ENCODE data around the gene PHTF2. TPM values are rescaled to one million over a fixed set of nuclear protein-coding genes. Genes with fewer than 3 reads are reported as not detected.
"Not testable (repeated sequence)": the region's sequence is repeated elsewhere in the genome, so short reads cannot be mapped to it uniquely, and the experiment has no call there.

PHTF2 gene
- total RNA-seq, 1 donor from 2014 or later = 9.4 TPM

- no peak for DNase-seq (ENCODE audit: low read depth)
Observed at GRCh38 chr7:77830649-77831355, 32.2 kb downstream of the PHTF2 start.

GRCh38 chr7:77831481-77831880 lies 32.9 kb downstream of the PHTF2 start:
- no peak for DNase-seq (ENCODE audit: low read depth)

GRCh38 chr7:77831953-77832352 lies 33.4 kb downstream of the PHTF2 start:
- no peak for DNase-seq (ENCODE audit: low read depth)

- DNase-seq (ENCODE audit: low read depth) = no peak
Observed at GRCh38 chr7:77833136-77833535, 34.6 kb downstream of the PHTF2 start.

GRCh38 chr7:77836425-77836824 lies 37.9 kb downstream of the PHTF2 start:
- DNase-seq (ENCODE audit: low read depth) = not testable (repeated sequence)

- DNase-seq (ENCODE audit: low read depth) = no peak
Observed at GRCh38 chr7:77837275-77837674, 38.7 kb downstream of the PHTF2 start.

GRCh38 chr7:77837966-77838365 lies 39.4 kb downstream of the PHTF2 start:
- DNase-seq (ENCODE audit: low read depth) = no peak

GRCh38 chr7:77838929-77839491 lies 40.4 kb downstream of the PHTF2 start:
- DNase-seq (ENCODE audit: low read depth) = no peak

GRCh38 chr7:77839919-77840318 lies 41.3 kb downstream of the PHTF2 start:
- DNase-seq (ENCODE audit: low read depth) = no peak

GRCh38 chr7:77843194-77843593 lies 44.6 kb downstream of the PHTF2 start:
- no peak for DNase-seq (ENCODE audit: low read depth)

- no peak for DNase-seq (ENCODE audit: low read depth)
Observed at GRCh38 chr7:77846317-77847092, 47.9 kb downstream of the PHTF2 start.

- no peak for DNase-seq (ENCODE audit: low read depth)
Observed at GRCh38 chr7:77855371-77856083, 57.0 kb downstream of the PHTF2 start.

- DNase-seq (ENCODE audit: low read depth) = no peak
Observed at GRCh38 chr7:77858278-77858677, 59.7 kb downstream of the PHTF2 start.

GRCh38 chr7:77859343-77859742 lies 60.8 kb downstream of the PHTF2 start:
- no peak for DNase-seq (ENCODE audit: low read depth)

GRCh38 chr7:77862691-77863090 lies 64.1 kb downstream of the PHTF2 start:
- DNase-seq (ENCODE audit: low read depth) = peak; percentile 66

GRCh38 chr7:77863860-77864259 lies 65.3 kb downstream of the PHTF2 start:
- no peak for DNase-seq (ENCODE audit: low read depth)

- DNase-seq (ENCODE audit: low read depth) = no peak
Observed at GRCh38 chr7:77866370-77866769, 67.8 kb downstream of the PHTF2 start.

- DNase-seq (ENCODE audit: low read depth) = peak; percentile 59
Observed at GRCh38 chr7:77866786-77867536, 68.4 kb downstream of the PHTF2 start.

- DNase-seq (ENCODE audit: low read depth) = peak; percentile 13
Observed at GRCh38 chr7:77867537-77867865, 68.9 kb downstream of the PHTF2 start.

GRCh38 chr7:77872256-77872655 lies 73.7 kb downstream of the PHTF2 start:
- not testable (repeated sequence) for DNase-seq (ENCODE audit: low read depth)

GRCh38 chr7:77873416-77874327 lies 75.1 kb downstream of the PHTF2 start:
- DNase-seq (ENCODE audit: low read depth) = peak; percentile 32
